ENCODE data around the gene BSDC1.

Gene BSDC1

GRCh38 chr1:32336963-32337675 lies 57.1 kb downstream of the BSDC1 start:
- DNase-seq (ENCODE audit: low read depth), result no peak

- DNase-seq (ENCODE audit: low read depth), result no peak
Observed at GRCh38 chr1:32336591-32336932, 57.7 kb downstream of the BSDC1 start.

- DNase-seq (ENCODE audit: low read depth), result peak; percentile 81
Observed at GRCh38 chr1:32335790-32336590, 58.3 kb downstream of the BSDC1 start, which contains the start of gene MARCKSL1. MARCKSL1 (minus strand) TSS chr1:32336233; CDS start chr1:32336033, 200 bp downstream.

- no peak for DNase-seq (ENCODE audit: low read depth)
Observed at GRCh38 chr1:32335535-32335789, 58.8 kb downstream of the BSDC1 start.

GRCh38 chr1:32334864-32335534 lies 59.2 kb downstream of the BSDC1 start:
- DNase-seq (ENCODE audit: low read depth), result peak; percentile 44

GRCh38 chr1:32334274-32334861 lies 59.9 kb downstream of the BSDC1 start:
- DNase-seq (ENCODE audit: low read depth), result no peak

- DNase-seq (ENCODE audit: low read depth), result no peak
Observed at GRCh38 chr1:32333251-32333963, 60.8 kb downstream of the BSDC1 start.

GRCh38 chr1:32332290-32333079 lies 61.8 kb downstream of the BSDC1 start:
- DNase-seq (ENCODE audit: low read depth), result no peak

- no peak for DNase-seq (ENCODE audit: low read depth)
Observed at GRCh38 chr1:32331549-32331948, 62.7 kb downstream of the BSDC1 start.

- DNase-seq (ENCODE audit: low read depth), result no peak
Observed at GRCh38 chr1:32330558-32331151, 63.6 kb downstream of the BSDC1 start.

- DNase-seq (ENCODE audit: low read depth), result no peak
Observed at GRCh38 chr1:32329931-32330466, 64.2 kb downstream of the BSDC1 start.

- no peak for DNase-seq (ENCODE audit: low read depth)
Observed at GRCh38 chr1:32327204-32327603, 67.0 kb downstream of the BSDC1 start.

GRCh38 chr1:32321712-32322291 lies 72.4 kb downstream of the BSDC1 start:
- no peak for DNase-seq (ENCODE audit: low read depth)

- no peak for DNase-seq (ENCODE audit: low read depth)
Observed at GRCh38 chr1:32318127-32318869, 75.9 kb downstream of the BSDC1 start.

- DNase-seq (ENCODE audit: low read depth), result no peak
Observed at GRCh38 chr1:32316903-32317277, 77.4 kb downstream of the BSDC1 start.
